ENCODE data around the gene LPIN1.

The LPIN1 gene

GRCh38 chr2:11812466-11813248 lies 66.2 kb downstream of the LPIN1 start:
- no peak for TF ChIP-seq TAF1 (IDR thresholded peaks at IDR 0.05; ENCODE audit: borderline replicate concordance, insufficient read depth, low read length)
- no peak for TF ChIP-seq POLR2AphosphoS5 (IDR thresholded peaks at IDR 0.05; ENCODE audit: low read depth, low read length)
- TF ChIP-seq SIN3A (IDR thresholded peaks at IDR 0.05; ENCODE audit: borderline replicate concordance, insufficient read depth, low read length), result no peak
- no peak for TF ChIP-seq FOXP2 (optimal IDR thresholded peaks at IDR 0.05; ENCODE audit: borderline replicate concordance, extremely low read depth, extremely low read length, insufficient read depth)
- TF ChIP-seq REST (IDR thresholded peaks at IDR 0.05; ENCODE audit: insufficient read depth in 1 of 2, low read depth in 2 of 2, low read length in 2 of 2), result no peak

GRCh38 chr2:11813951-11814350 lies 67.5 kb downstream of the LPIN1 start:
- TF ChIP-seq TAF1 (IDR thresholded peaks at IDR 0.05; ENCODE audit: borderline replicate concordance, insufficient read depth, low read length), result no peak
- TF ChIP-seq SIN3A (IDR thresholded peaks at IDR 0.05; ENCODE audit: borderline replicate concordance, insufficient read depth, low read length), result no peak
- no peak for TF ChIP-seq REST (IDR thresholded peaks at IDR 0.05; ENCODE audit: insufficient read depth in 1 of 2, low read depth in 2 of 2, low read length in 2 of 2)

GRCh38 chr2:11814979-11815510 lies 68.6 kb downstream of the LPIN1 start:
- TF ChIP-seq POLR2AphosphoS5 (IDR thresholded peaks at IDR 0.05; ENCODE audit: low read depth, low read length) (no peak), TAF1 (IDR thresholded peaks at IDR 0.05; ENCODE audit: borderline replicate concordance, insufficient read depth, low read length) (no peak), SIN3A (IDR thresholded peaks at IDR 0.05; ENCODE audit: borderline replicate concordance, insufficient read depth, low read length) (no peak), FOXP2 (optimal IDR thresholded peaks at IDR 0.05; ENCODE audit: borderline replicate concordance, extremely low read depth, extremely low read length, insufficient read depth) (no peak), REST (IDR thresholded peaks at IDR 0.05; ENCODE audit: insufficient read depth in 1 of 2, low read depth in 2 of 2, low read length in 2 of 2) (no peak)

DNA sequence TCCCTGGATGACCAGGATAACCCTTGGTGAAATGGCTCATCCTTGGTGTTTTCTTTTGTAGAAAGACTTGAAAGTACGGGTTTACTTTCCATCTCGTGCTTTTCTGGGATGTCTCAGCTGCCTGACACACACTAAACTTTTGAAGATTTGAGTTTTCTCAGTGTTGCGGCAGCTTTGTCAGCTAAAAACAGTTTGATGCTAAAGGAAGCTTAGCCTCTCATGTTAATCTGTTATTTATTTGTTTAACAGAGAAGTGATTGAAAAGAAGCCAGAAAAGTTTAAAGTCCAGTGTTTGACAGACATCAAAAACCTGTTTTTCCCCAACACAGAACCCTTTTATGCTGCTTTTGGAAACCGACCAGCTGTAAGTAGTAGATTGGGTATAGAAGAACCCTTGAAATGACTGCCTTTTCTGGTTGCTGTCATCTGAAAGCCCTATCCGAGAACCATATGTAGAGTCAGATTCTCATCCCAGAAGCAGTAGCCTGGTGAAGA lies 72.8 kb downstream of the LPIN1 start:
- no peak for TF ChIP-seq REST (IDR thresholded peaks at IDR 0.05; ENCODE audit: insufficient read depth in 1 of 2, low read depth in 2 of 2, low read length in 2 of 2)
- no peak for TF ChIP-seq POLR2AphosphoS5 (IDR thresholded peaks at IDR 0.05; ENCODE audit: low read depth, low read length)
- no peak for TF ChIP-seq TAF1 (IDR thresholded peaks at IDR 0.05; ENCODE audit: borderline replicate concordance, insufficient read depth, low read length)
- no peak for TF ChIP-seq SIN3A (IDR thresholded peaks at IDR 0.05; ENCODE audit: borderline replicate concordance, insufficient read depth, low read length)
- TF ChIP-seq FOXP2 (optimal IDR thresholded peaks at IDR 0.05; ENCODE audit: borderline replicate concordance, extremely low read depth, extremely low read length, insufficient read depth), result no peak
